Breast epithelium (tissue), 3 donors: ENCODE data around the gene H3-3A.

Source experiments
- CTCF ChIP-seq, 3 donors: fragments of 450-650 bp; IDR thresholded peaks; one replicate each; pipeline ENCODE4 v1.5.1; 2016 to 2017; ENCODE audit warnings: antibody characterized with exemption in 3 of 3, mild to moderate bottlenecking in 3 of 3, moderate library complexity in 3 of 3
- POLR2A ChIP-seq: fragments of 450-650 bp; IDR thresholded peaks from one replicate; pipeline ENCODE4 v1.6.1; 2016; ENCODE audit warnings: antibody characterized with exemption, mild to moderate bottlenecking, moderate library complexity
- POLR2AphosphoS5 ChIP-seq, 3 donors: sonication (generic); formaldehyde crosslinking; IDR thresholded peaks; one replicate each; pipeline ENCODE4 v1.6.1; 2017; ENCODE audit warnings: antibody characterized with exemption in 3 of 3

- TF ChIP-seq POLR2A = no peak
- no peak for TF ChIP-seq CTCF (IDR thresholded peaks at IDR 0.05)
- TF ChIP-seq POLR2AphosphoS5 (IDR thresholded peaks at IDR 0.05) = no peak
Measured at GRCh38 chr1:226046240-226046639, 16.3 kb upstream of the H3-3A start.
